ENCODE measurements around the gene TAB2. TPM values are rescaled to one million over a fixed set of nuclear protein-coding genes. Genes with fewer than 3 reads are reported as not detected.
A peak's percentile ranks its signal among the peaks of the same experiment; 100 is the strongest.

Gene TAB2
- total RNA-seq, 4 donors from 2014 or later: 63.7 to 73.5 (median 69.2) TPM

DNA sequence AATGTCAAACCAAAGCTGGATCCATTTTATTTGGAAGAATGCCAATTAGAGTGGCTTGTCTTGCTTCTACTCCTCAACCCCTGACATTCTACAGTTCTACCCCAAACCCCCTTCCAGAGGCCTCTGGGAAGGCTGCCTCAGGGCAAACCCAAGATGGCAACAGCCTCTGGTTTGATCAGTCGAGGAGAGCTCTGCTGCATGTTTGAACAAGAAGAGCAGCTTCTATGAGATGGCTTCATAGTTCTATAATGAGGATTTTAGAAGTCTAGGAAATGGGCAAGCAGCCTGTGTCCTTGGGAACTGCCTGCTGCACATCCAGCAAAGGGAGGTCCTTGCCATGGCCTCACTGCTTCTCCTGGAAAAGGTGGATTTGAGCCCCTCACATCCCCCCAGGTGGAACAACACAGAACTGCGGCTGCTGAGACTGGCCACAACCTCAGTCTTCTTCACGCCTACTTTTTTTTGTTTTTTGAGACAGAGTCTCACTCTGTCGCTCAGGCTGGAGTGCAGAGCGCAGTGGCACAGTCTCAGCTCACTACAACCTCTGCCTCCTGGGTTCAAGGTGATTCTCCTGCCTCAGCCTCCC, 129.4 kb downstream of the TAB2 start:
- H3K4me3 ChIP-seq: no peak overlapping the region
- H3K36me3 ChIP-seq: no peaks in the 10 kb centered on the region
- no peaks in the 10 kb centered on the region for H3K9me3 ChIP-seq
- H3K27ac ChIP-seq: no peak overlapping the region
- TF ChIP-seq POLR2A (IDR thresholded peaks at IDR 0.05): no peak
- TF ChIP-seq, protein P1, sequence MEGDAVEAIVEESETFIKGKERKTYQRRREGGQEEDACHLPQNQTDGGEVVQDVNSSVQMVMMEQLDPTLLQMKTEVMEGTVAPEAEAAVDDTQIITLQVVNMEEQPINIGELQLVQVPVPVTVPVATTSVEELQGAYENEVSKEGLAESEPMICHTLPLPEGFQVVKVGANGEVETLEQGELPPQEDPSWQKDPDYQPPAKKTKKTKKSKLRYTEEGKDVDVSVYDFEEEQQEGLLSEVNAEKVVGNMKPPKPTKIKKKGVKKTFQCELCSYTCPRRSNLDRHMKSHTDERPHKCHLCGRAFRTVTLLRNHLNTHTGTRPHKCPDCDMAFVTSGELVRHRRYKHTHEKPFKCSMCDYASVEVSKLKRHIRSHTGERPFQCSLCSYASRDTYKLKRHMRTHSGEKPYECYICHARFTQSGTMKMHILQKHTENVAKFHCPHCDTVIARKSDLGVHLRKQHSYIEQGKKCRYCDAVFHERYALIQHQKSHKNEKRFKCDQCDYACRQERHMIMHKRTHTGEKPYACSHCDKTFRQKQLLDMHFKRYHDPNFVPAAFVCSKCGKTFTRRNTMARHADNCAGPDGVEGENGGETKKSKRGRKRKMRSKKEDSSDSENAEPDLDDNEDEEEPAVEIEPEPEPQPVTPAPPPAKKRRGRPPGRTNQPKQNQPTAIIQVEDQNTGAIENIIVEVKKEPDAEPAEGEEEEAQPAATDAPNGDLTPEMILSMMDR (IDR thresholded peaks at IDR 0.05 in 4 of 5, conservative IDR thresholded peaks at IDR 0.05 in 1 of 5): no peak
- intact Hi-C loops (cut with DNase I; ENCODE audit: low total_unique reads): no loop called here
- DNase-seq: no peak
- peaks cover 10 to 27% (median 17%) of the 10 kb centered on the region in 3 donors for H3K27me3 ChIP-seq
- in situ Hi-C loops (cut with MboI; ENCODE audit: low sequenced_read_pairs in 4 of 4): no loop called here
- no peak for ATAC-seq
- H3K4me1 ChIP-seq: no peaks in the 10 kb centered on the region

- no peaks in the 10 kb centered on the region for H3K36me3 ChIP-seq
- H3K9me3 ChIP-seq: no peaks in the 10 kb centered on the region
- H3K27ac ChIP-seq: no peak overlapping the region
- no peak for TF ChIP-seq POLR2A (IDR thresholded peaks at IDR 0.05)
- TF ChIP-seq, protein P1 (IDR thresholded peaks at IDR 0.05 in 4 of 5, conservative IDR thresholded peaks at IDR 0.05 in 1 of 5): no peak
- ATAC-seq (no peak), DNase-seq (no peak)
- no peak overlapping the region for H3K4me3 ChIP-seq
- peaks cover 10 to 27% (median 17%) of the 10 kb centered on the region in 3 donors for H3K27me3 ChIP-seq
- intact Hi-C loops (cut with DNase I; ENCODE audit: low total_unique reads) (no loop called here), in situ Hi-C loops (cut with MboI; ENCODE audit: low sequenced_read_pairs in 4 of 4) (no loop called here)
- peaks cover 8 to 10% of the 10 kb centered on the region in 2 donors for H3K4me1 ChIP-seq
Observed at GRCh38 chr6:149448821-149449453, 131.4 kb downstream of the TAB2 start.

DNA sequence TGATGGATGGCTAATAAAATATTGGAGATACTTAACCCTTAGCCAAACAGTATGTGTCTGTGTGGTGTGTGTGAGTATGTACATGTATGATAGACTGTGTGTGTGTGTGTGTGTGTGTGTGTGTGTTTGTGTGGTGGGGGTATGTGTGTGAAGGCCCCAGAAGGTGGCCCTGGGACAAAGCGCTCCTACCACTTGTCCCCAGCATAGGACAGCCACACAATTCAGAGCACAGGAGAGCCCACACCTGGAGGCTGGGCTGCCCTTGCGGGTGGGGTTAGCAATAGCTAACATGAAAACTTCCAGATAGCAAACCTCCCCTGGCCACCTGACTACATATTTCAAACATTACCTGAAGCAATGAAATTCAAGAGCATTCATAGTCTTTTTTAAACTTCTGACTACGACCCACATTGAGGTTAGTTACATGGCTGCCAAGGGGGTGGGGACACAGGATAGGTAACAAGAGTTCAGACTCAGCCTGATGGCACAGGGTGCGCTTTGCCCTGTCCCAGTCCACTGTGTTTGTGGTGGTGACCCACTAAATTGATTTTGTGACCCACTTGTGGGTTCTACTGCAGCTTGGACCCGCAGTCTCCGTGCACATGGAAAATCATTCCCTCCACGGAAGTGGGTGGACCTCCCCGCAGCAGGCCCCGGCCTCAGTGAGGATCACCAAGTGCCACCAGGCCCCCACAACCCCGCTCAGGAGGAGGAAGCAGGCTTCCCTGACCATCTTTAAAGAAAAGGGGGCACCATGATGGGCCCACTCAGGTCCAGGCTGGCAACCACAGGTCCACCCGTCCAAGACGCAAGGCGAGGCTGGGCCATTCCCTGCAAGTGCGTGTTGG, 132.5 kb downstream of the TAB2 start:
- H3K4me1 ChIP-seq: peaks cover 19 to 21% of the 10 kb centered on the region in 2 donors
- H3K9me3 ChIP-seq: no peaks in the 10 kb centered on the region
- H3K36me3 ChIP-seq: no peaks in the 10 kb centered on the region
- peak overlapping the region; percentile 39 to 64 (median 49) for H3K4me3 ChIP-seq
- DNase-seq (no peak), ATAC-seq (no peak)
- in situ Hi-C loops (cut with MboI; ENCODE audit: low sequenced_read_pairs in 4 of 4) (no loop called here), intact Hi-C loops (cut with DNase I; ENCODE audit: low total_unique reads) (no loop called here)
- H3K27ac ChIP-seq: no peak overlapping the region
- TF ChIP-seq, protein P1 (IDR thresholded peaks at IDR 0.05 in 4 of 5, conservative IDR thresholded peaks at IDR 0.05 in 1 of 5): no peak
- no peak for TF ChIP-seq POLR2A (IDR thresholded peaks at IDR 0.05)
- H3K27me3 ChIP-seq: peaks cover 10 to 27% (median 17%) of the 10 kb centered on the region in 3 donors

GRCh38 chr6:149450679-149451375, 133.3 kb downstream of the TAB2 start:
- Histone ChIP-seq H3K4me3 (peak overlapping the region; percentile 39 to 64 (median 49)), H3K9me3 (no peaks in the 10 kb centered on the region), H3K27ac (no peak overlapping the region), H3K4me1 (peaks cover 21 to 25% of the 10 kb centered on the region in 2 donors), H3K36me3 (no peaks in the 10 kb centered on the region), H3K27me3 (peaks cover 10 to 27% (median 17%) of the 10 kb centered on the region in 3 donors)
- DNase-seq (no peak), ATAC-seq (no peak)
- in situ Hi-C loops (cut with MboI; ENCODE audit: low sequenced_read_pairs in 4 of 4) (no loop called here), intact Hi-C loops (cut with DNase I; ENCODE audit: low total_unique reads) (no loop called here)
- TF ChIP-seq, protein P1 (IDR thresholded peaks at IDR 0.05 in 4 of 5, conservative IDR thresholded peaks at IDR 0.05 in 1 of 5): no peak
- TF ChIP-seq POLR2A (IDR thresholded peaks at IDR 0.05): no peak
